Activated T-cell treated with anti-CD3 and anti-CD28 coated beads, Interleukin-2, amount 50 U/mL, for 1 hour (primary cell): ENCODE results near the gene TARP.
"Not testable (repeated sequence)": the region's sequence is repeated elsewhere in the genome, so short reads cannot be mapped to it uniquely, and the experiment has no call there.

ENCODE experiments used
- DNase-seq: peaks from one replicate; pipeline ENCODE4 v3.0.0-alpha.2; 2020

Gene TARP

DNA sequence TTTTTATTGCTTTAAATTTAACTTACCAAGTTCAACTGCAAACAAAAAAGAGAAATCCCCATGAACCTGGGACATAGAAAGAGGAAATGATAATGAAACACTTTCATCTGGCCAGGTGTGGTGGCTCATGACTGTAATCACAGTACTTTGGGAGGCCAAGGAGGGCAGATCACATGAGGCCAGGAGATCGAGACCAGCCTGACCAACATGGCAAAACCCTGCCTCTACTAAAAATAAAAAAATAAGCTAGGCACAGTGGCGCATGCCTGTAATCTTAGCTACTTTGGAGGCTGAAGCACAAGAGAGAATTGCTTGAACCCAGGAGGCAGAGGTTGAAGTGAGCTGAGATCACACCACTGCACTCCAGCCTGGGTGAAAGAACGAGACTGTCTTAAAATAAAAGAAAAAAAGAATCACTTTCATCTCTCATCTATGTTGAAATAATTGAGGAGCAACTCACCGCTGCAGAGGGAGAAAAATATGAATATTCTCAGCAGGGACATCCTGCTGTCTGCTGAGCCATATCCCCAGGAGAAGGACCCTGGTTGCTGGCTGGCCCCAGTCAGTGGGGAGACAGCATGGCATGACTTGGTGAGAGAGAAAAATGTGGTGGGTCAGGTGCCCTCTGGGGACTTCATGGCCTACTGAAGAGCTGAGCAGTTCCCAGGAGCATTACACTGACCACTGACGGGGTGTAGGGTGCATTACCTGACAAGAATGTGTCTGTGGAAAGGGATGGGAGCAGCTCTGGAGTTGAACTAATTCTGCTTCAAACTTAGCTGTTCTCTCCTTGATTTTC lies 22.8 kb upstream of the TARP start:
- no peak for DNase-seq

DNA sequence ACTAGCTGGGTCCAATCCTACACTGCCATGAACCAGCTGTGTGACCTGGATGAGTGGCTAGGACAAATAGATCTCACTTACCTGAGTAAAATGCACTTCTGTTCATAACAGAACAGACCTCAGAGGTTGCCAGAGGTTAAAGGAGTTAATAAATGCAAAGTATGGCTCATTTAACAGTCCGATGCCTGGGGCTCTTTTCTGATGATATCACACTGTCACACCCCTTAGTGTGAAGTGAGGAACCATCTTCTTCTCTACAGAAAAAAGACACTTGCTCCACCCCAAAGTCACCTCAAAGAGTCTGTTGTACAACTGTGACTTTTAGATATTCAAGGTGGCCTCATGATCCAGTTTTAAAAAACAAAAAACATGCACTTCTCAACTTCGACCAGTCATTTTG lies 21.5 kb upstream of the TARP start:
- no peak for DNase-seq

DNA sequence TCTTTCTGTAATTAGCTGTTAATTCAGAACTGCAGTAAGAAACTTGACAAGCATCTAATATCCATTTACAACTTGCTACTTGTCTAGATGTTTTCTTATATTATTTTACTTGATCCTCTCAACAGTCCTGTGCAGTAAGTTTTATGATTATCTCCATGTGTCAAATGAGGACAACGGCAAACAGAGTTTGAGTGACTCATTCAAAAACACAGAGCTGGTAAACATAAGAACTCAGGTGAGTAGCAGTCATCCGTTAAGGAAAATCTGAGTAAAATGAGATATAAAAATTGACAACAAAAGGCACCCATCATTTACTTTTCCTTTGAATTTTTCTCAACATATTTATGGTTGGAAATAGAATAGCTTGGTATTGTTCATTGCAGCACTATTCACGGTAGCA lies 19.0 kb upstream of the TARP start:
- no peak for DNase-seq

DNA sequence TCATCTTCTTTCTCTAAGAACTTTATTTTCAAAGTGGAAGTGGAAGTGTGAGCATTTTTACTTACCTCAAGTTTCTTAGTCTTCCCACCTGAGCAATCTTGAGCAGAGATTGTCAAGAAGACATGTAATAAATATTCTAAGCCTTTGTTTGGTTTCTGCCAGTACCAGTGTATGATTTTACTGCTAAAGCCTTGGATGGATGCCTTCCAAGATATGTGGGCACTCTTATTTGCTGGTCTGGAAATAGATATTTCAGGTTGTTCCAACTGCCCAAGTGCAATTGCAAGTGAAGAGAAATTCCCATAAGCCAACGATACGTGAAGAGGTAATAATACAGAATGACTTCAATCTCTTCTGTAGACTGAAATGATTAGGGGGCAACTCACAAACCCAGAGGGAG lies 18.2 kb upstream of the TARP start:
- no peak for DNase-seq

DNA sequence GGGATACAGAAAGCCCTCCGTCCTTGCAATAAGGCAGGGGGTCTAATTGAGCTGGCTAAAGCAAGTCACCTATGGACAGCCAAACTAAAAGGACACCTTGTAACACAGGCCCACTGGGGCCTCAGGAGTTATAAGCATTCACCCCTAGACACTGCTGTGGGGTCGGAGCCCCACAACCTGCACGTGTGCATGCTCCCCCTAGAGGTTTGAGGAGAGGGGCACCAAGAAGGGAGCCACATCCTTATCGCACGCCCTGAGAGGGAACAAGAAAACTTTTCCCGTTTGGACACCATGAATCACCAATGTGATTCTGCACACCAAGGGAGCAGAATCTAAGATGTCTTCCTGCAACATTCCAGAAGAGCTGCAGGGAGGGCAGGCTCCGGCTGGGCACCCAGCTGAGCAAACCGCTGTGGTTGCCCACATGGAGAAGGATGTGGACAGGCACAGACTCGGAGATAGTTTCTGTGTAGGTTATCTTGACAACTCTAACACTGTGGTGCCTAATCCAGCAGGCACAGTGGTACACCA lies 17.7 kb upstream of the TARP start:
- DNase-seq = no peak

DNA sequence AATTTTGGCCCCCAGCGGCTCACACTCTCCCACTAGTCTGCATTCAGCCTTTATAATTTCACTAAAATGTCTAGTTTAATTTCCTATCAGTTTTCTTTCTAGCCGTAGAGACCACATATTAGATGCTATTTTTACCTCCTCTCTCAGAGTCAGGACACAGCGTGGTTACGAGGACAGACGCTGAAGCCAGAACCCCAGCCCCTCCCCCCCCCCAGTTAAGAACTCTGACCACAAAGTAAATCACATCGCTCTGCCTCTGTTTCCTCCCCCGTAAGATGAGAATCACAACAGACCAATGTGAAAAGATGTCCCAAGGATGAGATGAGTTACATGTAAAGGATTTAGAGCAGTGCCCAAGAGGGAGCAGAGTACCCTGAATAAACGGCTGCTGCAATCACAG lies 11.1 kb upstream of the TARP start:
- no peak for DNase-seq

DNA sequence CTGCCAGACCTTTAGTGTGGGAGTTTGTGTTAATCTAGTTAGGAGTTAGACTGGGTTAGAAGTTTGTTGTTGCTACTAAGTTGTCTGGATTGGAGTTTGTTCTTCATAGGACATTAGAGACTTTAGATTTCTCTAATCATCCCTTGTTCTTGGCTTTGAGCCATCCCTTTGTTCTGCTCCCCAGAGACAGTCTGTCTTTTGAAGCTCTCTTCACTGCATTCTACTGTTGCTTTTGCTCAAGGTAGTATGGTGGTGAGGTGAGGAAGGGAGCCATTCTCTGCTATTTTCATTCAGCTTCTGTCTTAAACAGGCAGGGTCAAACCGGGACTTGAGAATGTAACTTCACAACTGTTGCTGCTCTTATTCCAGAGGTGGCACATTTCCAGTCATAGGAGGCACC lies 10.4 kb upstream of the TARP start:
- DNase-seq = no peak

DNA sequence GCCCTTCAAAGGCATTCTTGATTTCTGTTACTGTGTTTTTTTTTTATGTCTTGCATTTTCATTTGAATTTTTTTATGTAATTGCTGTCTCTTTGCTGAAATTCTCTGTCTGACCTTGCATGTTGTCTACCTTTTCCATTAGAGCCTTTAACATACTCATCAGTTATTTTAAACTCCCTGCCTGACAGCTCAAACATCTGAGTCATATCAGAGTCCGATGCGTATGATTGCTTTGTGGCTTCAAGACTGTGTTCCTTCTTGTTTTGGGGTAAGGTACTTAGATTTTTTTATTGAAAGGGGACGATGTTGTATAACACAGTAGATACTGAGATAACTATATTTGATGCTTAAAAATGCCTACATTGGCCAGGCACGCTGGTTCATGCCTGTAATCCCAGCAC lies 9.7 kb upstream of the TARP start:
- no peak for DNase-seq

DNA sequence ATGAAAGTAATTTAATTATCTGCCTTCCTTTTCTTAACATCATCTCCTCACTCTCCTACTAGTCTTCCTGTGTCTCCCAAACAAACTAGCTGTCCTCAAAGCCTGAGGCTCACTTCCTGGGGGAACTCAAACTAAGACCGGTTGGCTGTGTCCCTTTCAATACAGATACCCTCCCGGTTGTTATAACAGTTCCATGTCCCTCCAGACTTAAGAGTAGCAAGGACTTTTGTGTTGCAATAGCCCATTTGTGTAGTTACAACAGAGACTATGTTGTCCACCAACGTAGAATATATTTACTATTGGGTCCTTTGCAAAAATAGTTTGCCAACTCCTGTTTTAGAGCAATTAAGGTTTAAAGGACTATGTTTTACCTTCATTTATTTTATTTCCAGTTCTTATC lies 8.6 kb upstream of the TARP start:
- DNase-seq = no peak

DNA sequence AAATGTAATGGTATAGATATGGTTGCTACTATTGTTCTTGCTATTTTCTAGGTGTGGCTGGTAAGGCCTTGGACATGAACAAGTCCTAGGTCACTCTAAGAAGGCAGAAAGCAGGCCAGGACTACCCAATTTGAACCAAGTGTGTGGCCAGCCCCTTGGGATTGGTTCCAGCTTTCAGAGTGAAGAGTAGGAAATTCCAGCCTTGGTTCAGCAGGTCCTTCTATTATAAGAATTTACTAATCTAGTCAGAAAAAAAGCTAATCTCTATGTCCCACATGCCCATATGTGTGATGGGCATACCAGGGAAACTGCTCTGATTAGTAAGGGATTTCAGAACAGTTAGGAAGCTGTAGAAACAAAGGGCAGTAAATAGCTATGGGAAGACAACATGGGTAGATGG lies 7.8 kb upstream of the TARP start:
- no peak for DNase-seq

DNA sequence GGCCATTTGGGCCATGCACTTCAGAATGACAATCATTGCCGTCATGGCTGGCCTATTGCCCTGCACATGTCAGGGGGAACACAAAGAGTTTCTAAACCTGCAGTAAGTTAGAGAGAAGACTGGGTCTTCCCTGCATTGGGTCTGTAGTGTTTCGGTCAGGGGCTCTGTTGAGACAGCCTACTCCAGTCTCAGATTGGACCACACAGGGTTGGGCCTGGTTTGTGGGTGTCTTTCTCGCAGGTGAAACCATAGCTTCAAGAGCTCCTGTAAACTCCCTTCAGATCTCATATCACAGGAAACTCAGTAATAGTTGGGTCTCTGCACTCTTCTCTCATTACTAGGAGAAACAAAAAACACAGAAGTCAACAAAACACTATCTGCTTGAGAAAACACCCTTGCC lies 7.3 kb upstream of the TARP start:
- no peak for DNase-seq

DNA sequence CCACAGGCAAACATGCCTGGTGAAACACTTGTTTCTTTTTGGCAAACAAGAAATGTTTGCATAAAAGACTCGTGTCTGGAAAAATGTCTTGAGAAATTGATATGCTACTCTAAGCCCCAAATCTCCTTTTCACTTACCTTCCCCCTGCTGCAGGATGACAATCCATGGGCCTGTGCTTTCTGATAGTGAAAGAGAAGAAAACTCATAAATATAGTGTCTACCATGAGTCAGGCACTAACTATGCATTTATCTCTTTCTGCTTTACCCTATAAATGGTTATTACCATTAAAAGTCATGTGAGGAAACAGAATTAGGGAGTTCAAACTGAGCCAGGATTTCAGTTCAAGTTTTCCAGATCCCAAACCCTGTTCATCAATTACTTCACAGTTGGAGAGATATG lies 6.6 kb upstream of the TARP start:
- no peak for DNase-seq

DNA sequence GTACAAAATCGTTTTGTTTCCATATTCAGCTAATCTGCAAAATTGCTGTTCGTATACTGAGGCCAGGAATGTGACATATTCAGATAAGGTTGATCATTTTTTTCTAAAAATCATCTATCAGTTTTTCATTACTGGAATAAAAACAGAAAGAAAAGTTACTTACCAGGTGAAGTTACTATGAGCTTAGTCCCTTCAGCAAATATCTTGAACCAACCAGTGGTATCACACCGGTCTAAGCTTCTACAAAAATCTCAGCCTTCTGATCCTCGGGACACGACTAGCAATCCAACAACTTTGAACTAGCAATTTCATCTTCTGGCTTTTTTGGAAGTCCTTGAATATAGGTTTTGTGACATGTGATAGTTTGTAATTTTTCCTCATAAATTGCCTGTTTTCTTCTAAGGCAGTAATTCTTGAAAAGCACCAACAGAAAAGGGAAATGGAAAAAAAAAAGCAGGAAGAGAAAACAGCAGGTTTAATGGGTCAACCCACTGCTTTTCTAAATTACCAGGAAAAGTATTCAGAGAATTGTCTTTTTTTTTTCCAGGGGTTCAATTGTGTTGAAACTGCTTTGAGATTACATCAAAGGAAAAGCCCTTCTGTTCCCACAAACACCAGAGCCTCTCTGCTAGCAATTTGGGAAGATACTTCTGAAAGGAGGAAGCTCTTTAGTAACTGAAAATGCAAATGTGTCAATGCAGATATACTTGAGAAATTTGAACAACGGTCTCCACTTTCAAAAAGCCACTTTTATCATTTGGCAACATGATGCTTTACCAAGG lies 2.9 kb upstream of the TARP start:
- DNase-seq = no peak

DNA sequence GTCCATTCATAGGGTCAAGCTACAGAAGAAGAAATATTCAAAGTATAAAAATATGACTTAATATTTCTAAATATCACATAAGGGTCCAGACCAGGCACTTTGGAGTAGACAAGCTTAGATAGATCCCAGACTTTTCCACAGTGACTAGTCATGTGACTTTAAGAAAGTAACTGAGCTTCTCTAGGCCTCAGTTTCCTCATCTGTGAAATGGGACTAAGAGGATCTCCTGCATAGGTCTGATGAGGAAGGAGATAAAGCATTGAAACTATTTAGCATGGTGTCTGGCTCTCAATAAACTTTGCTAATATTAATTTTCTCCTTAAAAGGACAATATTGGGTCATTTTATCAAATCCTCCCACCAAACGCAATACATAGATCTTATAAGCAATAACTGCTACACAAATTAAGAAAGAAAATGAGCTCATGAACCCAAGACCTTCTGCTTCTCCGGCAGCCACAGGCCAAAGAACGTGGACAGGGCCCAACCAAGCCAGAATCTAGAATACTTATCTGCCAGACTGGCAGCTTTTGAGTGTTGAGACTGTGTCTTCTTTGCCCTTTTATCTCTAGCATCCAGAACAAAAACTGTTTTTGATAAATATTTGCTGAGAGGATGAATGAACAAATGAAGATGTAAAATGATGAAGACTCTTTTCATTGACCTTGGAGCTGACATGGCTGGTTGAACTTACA lies 1.6 kb upstream of the TARP start:
- no peak for DNase-seq

DNA sequence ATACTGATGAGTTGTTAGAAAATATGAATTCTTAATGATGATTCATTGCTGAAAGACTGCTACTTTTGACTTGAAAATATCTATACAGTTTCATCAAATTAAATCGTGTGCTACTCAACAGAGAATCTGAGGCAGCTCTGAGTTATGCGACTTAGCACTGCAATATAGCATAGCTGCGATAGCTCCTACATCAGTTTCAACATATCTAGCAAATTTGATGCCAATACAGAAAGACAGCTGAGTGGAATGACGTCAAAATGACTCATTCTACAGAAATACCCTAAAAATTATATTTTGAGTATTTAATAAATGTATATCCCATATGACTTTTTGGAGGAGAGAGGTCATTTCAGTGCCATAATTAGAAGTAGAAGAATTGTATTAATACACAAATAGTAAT lies 1.1 kb upstream of the TARP start:
- no peak for DNase-seq

DNA sequence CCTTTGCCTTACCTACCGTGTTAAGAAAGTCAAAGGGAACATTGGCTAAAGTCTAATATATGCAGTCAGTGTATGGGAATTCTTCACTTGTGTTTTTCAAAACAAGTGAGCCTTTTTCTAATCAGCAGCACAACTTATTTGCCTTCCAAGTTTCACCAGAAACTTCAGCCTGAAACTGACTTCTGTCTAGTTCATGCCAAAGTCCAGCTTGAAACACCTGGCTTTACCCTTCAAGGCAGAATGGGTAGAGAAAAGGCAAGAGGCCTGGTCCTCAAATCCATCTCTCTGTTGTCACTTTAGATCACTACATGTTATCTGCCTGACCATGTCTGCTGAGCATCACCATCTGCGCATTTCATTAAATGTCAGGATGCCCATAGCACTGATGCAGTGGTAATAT lies 3.0 kb downstream of the TARP start:
- not testable (repeated sequence) for DNase-seq

DNA sequence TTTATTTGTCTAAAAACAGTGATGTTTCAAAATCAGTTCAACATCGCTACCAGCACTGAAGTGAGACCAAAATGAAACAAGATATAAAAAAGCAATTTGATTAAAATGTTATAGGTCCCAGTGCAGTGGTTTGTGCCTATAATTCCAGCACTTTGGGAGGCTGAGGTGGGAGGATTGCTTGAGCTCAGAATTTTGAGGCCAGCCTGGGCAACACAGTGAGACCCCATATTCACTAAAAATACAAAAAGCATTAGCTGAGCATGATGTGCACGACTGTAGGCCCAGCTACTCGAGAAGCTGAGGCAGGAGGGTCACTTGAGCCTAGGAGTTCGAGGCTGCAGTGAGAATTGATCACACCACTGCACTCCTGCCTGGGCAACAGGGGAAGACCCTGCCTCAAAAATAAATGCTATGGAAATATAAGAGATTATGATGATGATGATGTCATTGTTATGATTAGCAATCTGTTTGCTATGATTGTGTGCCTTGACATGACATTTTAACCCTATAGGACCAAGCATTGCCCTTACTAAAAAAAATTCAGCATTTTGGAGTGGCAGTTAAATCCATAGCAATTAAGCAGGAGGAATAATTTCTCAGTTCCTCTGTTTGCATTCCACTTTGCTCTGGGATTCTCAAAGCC lies 3.6 kb downstream of the TARP start:
- DNase-seq = not testable (repeated sequence)

DNA sequence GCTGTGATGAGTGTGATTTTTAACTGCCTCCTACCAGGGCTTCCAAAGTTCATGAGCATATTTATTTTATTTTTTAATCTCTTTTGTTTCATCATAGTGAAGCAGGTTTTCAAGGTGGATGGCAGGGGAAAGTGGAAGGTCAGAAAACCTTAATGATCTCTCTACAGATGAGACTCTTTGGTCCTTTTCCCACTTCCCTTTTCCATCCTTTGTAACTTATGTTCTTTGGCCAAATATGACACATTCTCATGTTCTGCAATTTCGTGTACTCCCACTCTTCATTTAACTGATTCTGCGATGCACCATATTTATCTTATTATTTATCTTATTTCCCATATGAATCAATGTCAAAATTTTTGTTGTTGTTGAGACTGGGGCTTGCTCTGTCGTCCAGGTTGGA lies 7.5 kb downstream of the TARP start:
- not testable (repeated sequence) for DNase-seq

DNA sequence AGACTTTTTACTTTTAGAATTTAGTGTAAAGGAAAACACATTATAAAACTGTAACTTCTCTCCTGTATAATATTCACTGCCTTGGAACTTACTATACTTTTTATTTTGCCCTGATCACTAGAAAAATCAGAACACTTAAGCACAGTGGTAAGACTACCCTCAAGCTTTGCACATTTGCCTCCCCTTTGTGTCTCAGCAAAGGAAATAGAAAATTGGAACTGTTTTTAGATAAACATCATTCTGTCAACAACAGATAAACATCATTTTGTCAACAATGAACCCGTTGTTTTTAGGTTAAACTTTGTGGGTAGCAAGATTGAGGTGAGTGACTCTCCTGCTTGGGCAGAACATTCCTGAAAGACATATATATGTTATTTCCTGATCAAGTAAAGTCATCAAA lies 8.8 kb downstream of the TARP start:
- DNase-seq = not testable (repeated sequence)

DNA sequence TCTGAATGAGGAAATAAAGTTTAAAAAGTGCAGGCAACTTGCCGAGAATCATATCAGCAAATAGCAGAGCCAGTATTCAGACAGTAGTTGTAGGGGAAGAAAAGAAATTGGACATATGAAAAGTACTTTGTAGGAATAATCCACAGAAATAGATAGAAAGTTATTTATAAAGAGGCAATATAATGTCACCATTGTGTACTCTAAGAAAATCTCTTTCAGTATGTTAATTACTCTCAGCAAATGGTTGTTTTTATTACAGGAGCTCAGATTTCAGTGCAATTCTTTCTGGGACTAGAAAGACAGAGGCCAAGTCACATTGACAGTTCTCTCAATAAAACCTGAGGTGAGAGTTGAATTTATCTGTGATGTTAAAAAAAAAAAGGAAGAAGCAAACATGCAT lies 10.2 kb downstream of the TARP start:
- not testable (repeated sequence) for DNase-seq

DNA sequence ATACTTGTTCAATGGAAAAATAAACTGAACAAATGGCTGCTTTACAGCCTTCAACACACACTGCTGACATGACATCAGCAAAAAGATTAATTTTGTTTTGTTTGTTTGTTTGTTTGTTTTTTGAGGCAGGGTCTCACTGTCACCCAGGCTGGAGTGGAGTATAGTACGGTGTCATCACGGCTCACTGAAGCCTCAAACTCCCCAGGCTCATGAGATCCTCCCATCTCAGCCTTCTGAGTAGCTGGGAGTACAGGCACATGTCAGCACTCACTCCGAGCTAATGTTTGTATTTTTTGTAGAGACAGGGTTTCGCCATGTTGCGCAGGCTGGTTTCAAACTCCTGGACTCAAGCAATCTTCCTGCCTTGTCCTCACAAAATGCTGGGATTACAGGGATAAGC lies 10.9 kb downstream of the TARP start:
- DNase-seq = no peak

DNA sequence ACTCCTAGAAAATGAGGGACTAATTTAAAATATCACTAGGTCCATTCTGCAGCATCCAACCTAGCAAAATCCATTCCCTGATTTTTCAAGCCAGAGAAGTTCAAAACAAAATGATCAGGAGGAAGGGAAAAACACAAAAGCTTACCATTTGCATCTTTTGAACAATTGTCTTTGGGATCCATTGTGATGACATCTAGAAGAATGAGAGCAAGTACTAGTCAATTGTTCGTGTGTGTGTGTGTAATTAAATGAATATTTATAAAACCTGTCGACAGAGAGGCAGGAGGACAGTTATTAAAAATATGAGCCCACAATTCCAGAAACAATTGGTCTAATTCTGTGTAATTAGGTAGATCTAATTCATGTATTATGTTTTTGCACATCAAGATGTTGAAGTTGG lies 11.4 kb downstream of the TARP start:
- not testable (repeated sequence) for DNase-seq

DNA sequence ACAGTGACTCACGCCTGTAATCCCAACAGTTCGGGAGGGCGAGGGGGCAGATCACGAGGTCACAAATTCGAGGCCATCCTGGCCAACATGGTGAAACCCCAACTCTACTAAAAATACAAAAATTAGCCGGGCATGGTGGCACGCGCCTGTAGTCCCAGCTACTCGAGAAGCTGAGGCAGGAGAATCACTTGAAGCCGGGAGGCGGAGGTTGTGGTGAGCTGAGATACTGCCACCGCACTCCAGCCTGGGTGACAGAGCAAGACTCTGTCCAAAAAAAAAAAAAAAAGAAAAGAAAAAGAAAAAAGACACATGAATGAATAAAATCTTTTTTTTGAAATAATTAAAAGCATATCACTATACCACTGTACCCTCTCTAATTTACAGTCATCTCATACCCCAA lies 11.8 kb downstream of the TARP start:
- not testable (repeated sequence) for DNase-seq
